Hepatic stellate cell (primary cell): Measurements from ENCODE around the gene PPP1R27.

ENCODE experiments used
- DNase-seq: peaks from one replicate; pipeline ENCODE4 v3.0.0; 2011; ENCODE audit warnings: low spot score

The PPP1R27 gene

DNA sequence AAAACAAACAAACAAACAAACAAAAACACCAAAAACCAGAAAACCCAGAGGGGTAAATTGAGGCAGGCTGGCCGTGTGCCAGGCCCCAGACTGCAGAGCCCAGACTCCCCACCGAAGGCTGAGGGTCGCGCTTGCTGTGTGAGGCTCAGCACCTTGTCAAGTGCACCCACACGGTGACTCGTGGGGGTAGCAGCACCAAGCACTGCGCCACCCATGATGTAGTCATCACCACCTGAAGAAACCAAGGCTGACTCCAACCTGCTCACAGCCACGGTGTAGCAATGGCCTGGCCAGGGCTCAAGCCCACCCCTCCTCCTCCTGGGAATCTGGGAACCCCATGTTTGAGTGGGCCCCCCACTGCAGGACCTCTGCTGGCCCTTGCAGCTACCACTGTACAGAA lies 13.7 kb downstream of the PPP1R27 start:
- DNase-seq = no peak

DNA sequence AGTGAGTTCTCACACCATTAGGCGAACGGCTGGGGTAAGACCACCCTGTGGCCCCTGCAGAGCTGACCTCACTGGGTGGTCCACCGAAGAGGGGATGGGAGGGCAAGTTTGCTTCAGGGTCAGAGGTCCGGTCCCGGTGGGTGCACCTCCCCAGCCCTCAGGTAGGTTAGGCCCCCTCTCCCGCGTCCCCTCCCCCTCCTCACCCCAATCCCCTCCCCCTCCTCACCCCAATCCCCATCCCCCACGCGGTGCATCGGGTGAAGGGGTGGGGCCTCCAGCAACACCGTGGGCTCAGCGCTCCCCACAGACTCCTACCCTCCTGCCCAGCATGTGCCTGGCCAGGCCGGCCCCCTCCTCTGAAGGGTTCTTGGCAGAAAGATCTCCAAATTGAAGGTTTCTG lies 15.1 kb downstream of the PPP1R27 start:
- DNase-seq = no peak

DNA sequence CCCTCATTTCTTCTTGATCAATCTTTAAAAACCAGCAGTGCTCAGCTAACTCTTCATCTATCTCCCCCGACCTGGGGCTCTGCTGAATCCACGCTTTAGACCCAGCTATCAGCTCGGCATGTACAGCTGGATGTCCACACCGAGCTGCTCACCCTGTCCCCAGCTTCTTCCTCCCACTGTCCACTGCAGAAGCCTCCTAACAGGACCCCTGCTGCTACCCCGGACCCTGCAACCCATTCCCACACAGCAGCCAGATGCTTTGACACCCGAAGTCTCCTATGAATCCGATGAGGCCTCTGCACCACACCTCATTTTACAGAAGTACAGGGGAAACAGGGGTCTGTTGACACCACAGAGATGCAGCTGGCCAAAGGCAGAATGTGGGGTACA lies 17.1 kb downstream of the PPP1R27 start:
- no peak for DNase-seq

- DNase-seq = no peak
Measured at GRCh38 chr17:81815646-81815986, 19.2 kb downstream of the PPP1R27 start.

- DNase-seq = no peak
Measured at GRCh38 chr17:81814748-81815645, 19.9 kb downstream of the PPP1R27 start.

GRCh38 chr17:81813861-81814683 lies 20.8 kb downstream of the PPP1R27 start:
- DNase-seq = no peak

DNA sequence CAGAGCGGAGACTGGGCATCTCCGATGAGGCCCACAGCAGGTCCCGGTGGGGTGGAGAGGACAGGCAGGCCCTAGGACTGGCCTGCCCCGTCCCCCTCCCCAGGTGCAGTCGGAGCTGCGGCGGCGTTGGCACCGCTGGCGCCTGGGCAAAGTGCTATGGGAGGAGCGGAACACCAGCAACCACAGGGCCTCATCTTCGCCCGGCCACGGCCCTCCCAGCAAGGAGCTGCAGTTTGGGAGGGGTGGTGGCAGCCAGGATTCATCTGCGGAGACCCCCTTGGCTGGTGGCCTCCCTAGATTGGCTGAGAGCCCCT lies 21.5 kb downstream of the PPP1R27 start:
- no peak for DNase-seq

GRCh38 chr17:81812571-81813370 lies 22.1 kb downstream of the PPP1R27 start:
- no peak for DNase-seq

DNA sequence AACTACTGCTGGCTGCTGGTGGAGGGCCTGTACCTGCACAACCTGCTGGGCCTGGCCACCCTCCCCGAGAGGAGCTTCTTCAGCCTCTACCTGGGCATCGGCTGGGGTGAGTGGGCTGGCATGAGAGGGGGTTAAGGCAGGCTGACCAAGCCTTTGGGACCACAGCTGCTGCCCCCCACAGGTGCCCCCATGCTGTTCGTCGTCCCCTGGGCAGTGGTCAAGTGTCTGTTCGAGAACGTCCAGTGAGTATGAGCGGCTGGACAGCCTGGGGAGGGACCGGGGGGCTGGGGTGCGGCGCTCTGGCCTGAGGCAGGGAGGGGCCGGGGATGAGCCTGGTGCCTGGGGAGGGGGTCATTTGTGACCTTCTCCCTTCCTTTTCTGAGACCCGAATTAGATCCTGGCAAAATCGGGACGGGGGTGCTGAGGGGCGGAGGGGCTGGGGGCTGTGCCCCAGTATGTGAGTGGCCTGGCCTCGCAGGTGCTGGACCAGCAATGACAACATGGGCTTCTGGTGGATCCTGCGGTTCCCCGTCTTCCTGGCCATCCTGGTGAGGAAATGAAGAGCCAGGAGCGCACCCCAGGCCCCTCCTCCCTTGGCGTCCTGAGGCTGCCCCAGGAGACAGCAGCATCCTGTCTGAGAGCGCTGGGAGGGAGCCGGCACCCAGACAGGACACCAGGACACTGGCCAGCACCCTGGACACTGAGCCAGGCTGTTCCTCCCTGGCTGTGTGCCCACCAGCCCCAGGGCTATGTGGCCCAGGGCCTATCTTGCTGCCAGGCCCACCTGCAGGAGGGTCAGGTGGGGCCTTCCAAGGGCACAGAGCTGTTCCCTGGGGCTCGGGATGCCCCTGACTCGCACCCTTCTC lies 22.9 kb downstream of the PPP1R27 start:
- DNase-seq = no peak

- no peak for DNase-seq
Measured at GRCh38 chr17:81810892-81811704, 23.8 kb downstream of the PPP1R27 start.

DNA sequence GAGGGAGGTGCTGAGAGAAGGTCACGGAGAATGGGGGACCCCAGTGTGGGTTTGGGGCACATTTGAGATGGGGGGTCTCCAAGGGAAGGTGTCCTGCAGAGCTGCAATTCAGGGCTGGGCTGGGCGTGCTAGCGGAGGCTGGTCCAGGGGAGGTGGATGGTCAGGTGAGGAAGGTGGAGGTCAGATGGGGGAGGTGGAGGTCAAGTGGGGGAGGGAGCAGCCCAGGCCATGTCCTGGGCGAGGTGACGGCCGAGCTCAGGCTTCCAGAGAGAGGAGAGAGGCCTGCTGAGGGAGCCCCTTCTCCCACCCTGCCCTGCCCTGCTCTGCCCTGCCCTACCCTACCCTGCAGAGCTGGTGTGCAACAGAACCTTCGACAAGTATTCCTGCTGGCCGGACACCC lies 24.4 kb downstream of the PPP1R27 start:
- DNase-seq = no peak

DNA sequence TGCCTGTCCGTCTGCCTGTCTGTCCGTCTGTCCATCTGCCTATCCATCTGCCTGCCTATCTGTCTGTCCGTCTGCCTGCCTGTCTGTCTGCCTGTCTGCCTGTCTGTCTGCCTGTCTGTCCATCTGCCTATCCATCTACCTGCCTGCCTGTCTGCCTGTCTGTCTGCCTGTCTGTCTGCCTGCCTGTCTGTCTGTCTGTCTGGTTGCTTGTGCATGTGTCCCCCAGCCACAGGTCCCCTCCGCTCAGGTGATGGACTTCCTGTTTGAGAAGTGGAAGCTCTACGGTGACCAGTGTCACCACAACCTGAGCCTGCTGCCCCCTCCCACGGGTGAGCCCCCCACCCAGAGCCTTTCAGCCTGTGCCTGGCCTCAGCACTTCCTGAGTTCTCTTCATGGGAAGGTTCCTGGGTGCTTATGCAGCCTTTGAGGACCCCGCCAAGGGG lies 25.3 kb downstream of the PPP1R27 start:
- DNase-seq = no peak

DNA sequence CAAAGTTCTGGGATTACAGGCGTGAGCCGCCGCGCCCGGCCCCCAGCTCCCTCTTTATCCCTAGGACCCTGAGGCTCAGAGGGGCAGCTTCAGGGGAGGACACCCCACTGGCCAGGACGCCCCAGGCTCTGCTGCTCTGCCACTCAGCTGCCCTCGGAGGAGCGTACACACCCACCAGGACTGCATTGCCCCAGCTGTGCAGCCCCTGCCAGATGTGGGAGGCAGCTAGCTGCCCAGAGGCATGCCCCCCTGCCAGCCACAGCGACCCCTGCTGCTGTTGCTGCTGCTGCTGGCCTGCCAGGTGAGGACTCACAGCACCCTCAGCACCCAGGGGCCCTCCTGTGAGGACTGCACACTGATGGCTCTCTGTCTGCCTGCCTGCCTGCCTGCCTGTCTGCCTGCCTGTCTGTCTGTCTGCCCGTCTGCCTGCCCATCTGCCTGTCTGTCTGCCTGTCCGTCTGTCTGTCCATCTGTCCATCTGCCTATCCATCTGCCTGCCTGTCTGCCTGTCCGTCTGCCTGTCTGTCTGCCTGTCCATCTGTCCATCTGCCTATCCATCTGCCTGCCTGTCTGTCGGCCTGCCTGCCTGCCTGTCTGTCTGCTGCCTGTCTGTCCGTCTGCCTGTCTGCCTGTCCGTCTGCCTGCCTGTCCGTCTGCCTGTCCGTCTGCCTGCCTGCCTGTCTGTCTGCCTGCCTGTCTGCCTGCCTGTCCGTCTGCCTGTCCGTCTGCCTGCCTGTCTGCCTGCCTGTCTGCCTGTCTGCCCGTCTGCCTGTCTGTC lies 25.9 kb downstream of the PPP1R27 start:
- DNase-seq = no peak

GRCh38 chr17:81807839-81808238 lies 27.0 kb downstream of the PPP1R27 start:
- DNase-seq = no peak

DNA sequence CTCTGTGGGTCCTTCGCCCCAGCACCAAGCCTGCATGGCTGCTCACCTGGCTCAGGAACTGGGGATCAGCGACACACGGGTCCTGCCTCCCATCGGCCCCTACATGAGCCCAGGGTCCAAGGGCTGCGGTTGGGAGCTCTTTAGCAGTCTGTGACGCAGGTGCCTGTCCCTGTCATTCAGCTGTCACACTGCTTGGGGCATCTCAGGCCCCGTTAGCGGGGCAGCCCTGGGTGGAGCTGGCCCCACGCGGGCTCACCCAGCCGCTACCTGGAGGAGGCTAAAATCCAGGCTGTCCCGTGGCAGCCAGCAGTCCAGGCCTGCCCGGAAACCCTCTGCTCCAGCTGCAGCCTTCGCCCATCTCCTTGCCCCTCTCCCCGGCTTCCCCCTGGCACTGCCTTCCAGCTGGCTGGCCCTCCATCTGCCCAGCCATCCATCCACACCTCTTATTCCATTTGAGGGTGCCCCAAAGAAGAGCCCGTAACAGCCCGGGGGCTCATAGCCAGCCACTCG lies 27.6 kb downstream of the PPP1R27 start:
- DNase-seq = no peak

GRCh38 chr17:81806461-81807209 lies 28.2 kb downstream of the PPP1R27 start:
- no peak for DNase-seq

GRCh38 chr17:81805707-81806460 lies 29.0 kb downstream of the PPP1R27 start:
- no peak for DNase-seq
